WERI-Rb-1 (cell line): ENCODE data around the gene PAQR7.

Experiments used
- DNase-seq: peaks from one replicate; pipeline ENCODE4 v3.0.0-alpha.2; 2020
- H3K27ac ChIP-seq: fragments of 250-450 bp; sonication (Bioruptor Pico); 2 replicates; pipeline ENCODE4 v1.5.1; 2020; ENCODE audit warnings: mild to moderate bottlenecking, moderate library complexity
- H3K27me3 ChIP-seq: fragments of 250-450 bp; sonication (Bioruptor Pico); 2 replicates; pipeline ENCODE4 v1.5.1; 2021; ENCODE audit warnings: mild to moderate bottlenecking, low read depth, moderate library complexity; ENCODE audit not compliant: insufficient read depth, severe bottlenecking
- H3K36me3 ChIP-seq: fragments of 250-450 bp; sonication (Bioruptor Pico); 2 replicates; pipeline ENCODE4 v1.5.1; 2020; ENCODE audit warnings: mild to moderate bottlenecking, moderate library complexity
- H3K4me3 ChIP-seq: 2 replicates; pipeline ENCODE4 v1.5.1; 2011; ENCODE audit warnings: low read depth, mild to moderate bottlenecking, control low read depth, low read length
- H3K9me3 ChIP-seq: fragments of 250-450 bp; sonication (Bioruptor Pico); 2 replicates; pipeline ENCODE4 v1.5.1; 2021; ENCODE audit warnings: mild to moderate bottlenecking, moderate library complexity; ENCODE audit not compliant: severe bottlenecking
- TF ChIP-seq, protein P1 (sequence below): IDR thresholded peaks from 2 replicates; pipeline ENCODE4 v1.5.1; 2011; ENCODE audit warnings: low read depth, mild to moderate bottlenecking, control low read depth, inconsistent platforms, low read length

The PAQR7 gene

DNA sequence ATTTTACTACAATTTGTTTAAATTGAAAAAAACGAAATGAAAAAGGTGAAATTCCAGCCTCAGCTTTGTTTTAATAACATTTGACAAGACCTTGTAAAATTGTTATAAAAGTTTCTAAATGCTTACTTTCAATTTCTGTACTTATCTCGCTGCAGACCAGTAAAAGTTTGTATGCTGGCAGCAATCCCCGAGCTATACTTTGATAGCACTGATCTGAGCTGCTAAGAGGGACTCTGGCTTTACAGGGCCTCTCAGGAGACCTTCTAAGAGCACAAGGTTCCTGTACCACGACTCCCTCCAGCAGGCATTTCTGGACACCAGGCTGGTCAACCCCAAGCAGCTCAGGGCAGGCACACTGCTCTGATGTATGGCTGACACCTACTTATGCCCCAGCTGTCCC lies 17.6 kb upstream of the PAQR7 start:
- H3K4me3 ChIP-seq: no peak overlapping the region
- H3K36me3 ChIP-seq: peaks cover 84% of the 10 kb centered on the region
- H3K27me3 ChIP-seq: no peaks in the 10 kb centered on the region
- H3K27ac ChIP-seq: no peak overlapping the region
- H3K9me3 ChIP-seq: no peaks in the 10 kb centered on the region
- TF ChIP-seq, protein P1, sequence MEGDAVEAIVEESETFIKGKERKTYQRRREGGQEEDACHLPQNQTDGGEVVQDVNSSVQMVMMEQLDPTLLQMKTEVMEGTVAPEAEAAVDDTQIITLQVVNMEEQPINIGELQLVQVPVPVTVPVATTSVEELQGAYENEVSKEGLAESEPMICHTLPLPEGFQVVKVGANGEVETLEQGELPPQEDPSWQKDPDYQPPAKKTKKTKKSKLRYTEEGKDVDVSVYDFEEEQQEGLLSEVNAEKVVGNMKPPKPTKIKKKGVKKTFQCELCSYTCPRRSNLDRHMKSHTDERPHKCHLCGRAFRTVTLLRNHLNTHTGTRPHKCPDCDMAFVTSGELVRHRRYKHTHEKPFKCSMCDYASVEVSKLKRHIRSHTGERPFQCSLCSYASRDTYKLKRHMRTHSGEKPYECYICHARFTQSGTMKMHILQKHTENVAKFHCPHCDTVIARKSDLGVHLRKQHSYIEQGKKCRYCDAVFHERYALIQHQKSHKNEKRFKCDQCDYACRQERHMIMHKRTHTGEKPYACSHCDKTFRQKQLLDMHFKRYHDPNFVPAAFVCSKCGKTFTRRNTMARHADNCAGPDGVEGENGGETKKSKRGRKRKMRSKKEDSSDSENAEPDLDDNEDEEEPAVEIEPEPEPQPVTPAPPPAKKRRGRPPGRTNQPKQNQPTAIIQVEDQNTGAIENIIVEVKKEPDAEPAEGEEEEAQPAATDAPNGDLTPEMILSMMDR: no peak
- no peak for DNase-seq

DNA sequence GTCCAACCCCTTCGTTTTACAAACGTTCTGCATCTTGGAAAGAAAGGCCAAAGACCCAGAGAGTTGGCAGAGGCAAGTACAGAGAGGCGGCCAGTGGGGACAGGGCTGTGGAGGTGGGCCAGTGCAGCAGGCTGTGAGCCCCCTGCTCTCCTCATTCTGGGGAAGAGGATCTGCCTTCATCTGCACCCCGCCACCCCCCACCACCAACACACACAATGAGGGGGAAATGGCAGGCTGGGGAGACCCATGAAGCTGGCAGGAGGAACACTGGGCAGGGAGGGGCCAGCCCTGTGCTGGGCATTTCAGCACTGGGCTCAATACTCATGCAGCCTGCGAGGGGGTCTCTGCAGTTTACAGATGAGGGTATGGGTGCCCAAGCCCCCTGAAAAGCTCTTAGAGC lies 16.1 kb upstream of the PAQR7 start:
- no peaks in the 10 kb centered on the region for H3K9me3 ChIP-seq
- no peak overlapping the region for H3K4me3 ChIP-seq
- DNase-seq: no peak
- H3K27me3 ChIP-seq: no peaks in the 10 kb centered on the region
- peaks cover 75% of the 10 kb centered on the region for H3K36me3 ChIP-seq
- H3K27ac ChIP-seq: no peak overlapping the region
- TF ChIP-seq, protein P1: no peak

DNA sequence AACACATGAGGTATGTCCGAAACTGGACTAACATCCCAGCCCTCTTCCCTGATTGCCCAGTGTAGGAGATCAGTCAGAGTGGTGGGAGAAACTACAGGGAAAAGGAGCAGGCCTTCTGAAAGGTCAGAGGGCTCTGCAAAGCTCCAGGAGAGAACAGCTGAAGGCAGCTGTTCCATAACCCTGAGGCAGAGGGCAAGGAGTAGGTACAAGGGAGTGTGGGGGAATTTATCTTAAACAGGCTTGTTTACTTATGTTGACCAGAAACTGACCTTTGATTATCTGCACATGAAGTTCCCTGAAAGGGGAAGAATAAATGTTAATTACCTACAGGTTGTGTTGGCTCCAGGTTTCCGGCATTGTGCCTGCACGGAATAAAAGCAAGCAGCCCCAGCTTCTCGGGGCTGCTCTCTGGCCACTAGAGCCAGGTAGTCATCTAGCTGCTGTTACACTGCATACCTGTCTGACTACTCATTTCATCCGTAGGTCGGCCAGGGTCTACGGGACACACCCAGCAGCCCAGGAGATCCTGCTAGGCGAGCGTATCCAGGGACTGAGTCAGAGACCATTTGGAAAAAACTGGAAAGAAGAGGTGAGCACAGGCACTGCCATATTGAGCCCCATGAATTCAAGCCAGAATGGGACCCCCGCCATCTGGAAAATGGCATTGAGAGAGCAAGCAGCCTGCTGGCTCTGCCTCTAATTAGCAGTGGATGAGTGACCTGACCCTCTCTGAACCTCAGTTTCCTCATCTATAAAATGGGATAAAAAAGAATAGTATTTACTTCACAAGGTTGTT lies 14.9 kb upstream of the PAQR7 start:
- no peaks in the 10 kb centered on the region for H3K27me3 ChIP-seq
- no peaks in the 10 kb centered on the region for H3K9me3 ChIP-seq
- peaks cover 66% of the 10 kb centered on the region for H3K36me3 ChIP-seq
- H3K4me3 ChIP-seq: no peak overlapping the region
- H3K27ac ChIP-seq: no peak overlapping the region
- DNase-seq: no peak
- TF ChIP-seq, protein P1: no peak

DNA sequence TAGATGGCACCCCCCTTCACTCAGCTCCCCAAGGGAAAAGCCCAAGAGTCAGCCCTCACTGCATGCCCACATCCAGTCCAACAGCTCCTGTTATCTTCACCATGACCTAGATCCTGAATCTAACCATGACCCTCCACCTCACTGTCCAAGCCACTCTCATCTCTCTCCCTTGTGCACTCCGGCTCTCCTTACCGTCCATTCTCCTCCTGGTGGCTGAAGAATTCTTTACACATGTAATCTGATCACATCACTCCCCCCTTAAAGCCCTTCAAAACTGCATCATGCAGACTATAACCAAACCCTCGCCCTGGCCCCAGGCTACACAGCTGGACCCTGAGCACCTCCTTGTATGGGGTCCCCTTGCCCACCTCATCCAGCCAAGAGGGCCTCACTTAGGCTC lies 14.0 kb upstream of the PAQR7 start:
- Histone ChIP-seq H3K9me3 (no peaks in the 10 kb centered on the region), H3K36me3 (peaks cover 65% of the 10 kb centered on the region), H3K27me3 (no peaks in the 10 kb centered on the region), H3K4me3 (no peak overlapping the region), H3K27ac (no peak overlapping the region)
- no peak for DNase-seq
- TF ChIP-seq, protein P1: no peak

DNA sequence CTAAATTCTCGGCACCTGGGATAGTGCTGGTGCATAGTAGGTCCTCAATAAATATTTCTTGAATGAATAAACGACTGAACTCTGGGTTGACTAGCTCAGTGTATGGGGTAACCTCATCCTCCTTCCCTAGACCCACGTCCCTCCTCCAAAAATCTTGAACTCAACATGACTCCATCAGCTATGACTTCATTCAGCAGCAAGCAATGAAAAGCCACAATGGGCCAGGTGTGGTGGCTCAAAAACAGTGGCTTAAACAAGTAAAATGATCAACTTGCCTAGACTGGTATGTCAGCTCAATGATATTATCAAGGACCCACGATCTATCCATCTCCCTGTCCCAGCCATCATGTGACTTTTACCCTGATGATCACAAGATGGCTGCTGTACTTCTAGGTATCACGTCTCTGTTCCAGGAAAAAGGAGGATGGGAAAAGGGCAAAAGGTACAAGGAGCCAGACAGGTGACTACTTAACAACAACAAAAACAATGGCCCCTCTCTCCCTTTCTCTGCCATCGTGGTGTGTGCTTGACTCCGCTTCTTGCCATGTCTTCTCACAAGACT lies 13.0 kb upstream of the PAQR7 start:
- H3K9me3 ChIP-seq: no peaks in the 10 kb centered on the region
- TF ChIP-seq, protein P1: no peak
- H3K27ac ChIP-seq: no peak overlapping the region
- H3K36me3 ChIP-seq: peaks cover 55% of the 10 kb centered on the region
- DNase-seq: no peak
- H3K27me3 ChIP-seq: no peaks in the 10 kb centered on the region
- no peak overlapping the region for H3K4me3 ChIP-seq
